ENCODE results near the gene TNIP1.

Gene TNIP1

DNA sequence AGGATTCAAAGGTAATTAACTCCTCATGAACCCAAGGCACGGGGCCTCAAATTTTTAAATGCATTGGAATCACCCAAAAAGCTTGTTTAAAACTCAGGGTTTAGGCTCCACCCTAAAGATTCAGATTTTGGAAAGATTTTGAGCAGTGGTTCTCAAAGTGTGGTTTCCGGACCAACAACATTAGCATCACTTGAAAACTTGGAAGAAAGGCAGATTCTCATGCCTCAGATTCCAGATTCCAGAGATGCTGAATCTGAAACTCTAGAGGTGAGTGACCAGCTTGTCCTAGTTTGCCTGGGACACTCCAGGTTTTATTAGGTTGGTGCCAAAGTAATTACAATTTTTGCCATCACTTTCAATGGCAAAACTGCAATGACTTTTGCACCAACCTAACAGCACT is 24.7 kb upstream of the TNIP1 start:
- no peak for DNase-seq

GRCh38 chr5:151104795-151105194 is 24.0 kb upstream of the TNIP1 start:
- DNase-seq, result no peak

DNA sequence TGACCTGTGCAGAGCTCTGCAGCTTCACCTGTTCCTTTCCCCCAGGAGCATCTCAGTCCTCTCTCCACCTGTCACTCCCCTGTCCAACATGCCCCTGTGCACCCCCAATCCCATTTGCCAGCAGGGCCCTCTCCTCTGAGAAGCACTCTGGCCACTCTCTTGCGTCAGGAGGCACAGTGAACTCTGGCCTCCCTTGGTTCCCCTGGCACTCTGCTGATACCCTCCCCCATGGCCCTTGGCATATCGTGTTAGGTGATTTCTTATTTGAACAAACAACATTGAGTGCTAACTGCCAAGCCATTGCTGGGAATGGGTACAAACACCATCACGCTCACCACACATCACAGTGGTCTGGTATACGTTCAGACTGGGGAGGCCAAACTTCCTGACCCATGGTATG is 20.9 kb upstream of the TNIP1 start:
- no peak for DNase-seq

- no peak for DNase-seq
Observed at GRCh38 chr5:151101151-151101550, 20.3 kb upstream of the TNIP1 start.

DNA sequence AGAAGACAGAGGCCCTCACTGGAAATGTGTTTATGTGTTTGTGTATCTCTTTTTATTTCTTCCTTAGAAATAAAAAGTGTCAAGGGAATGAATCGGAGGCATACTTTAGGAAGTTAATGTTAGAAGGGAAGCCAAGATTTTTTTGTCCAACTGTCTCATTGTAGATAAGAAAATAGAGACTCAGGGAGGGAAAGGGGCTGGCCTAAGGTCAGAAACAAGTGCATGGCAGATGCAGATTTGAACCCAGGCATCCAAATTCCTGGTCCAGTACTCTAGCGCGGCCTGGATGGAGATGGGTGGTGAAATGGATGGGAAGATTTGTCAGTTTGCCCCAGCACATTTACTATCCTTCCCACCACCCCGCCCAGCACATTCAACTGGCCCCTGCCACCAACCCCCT is 19.8 kb upstream of the TNIP1 start:
- no peak for DNase-seq

DNA sequence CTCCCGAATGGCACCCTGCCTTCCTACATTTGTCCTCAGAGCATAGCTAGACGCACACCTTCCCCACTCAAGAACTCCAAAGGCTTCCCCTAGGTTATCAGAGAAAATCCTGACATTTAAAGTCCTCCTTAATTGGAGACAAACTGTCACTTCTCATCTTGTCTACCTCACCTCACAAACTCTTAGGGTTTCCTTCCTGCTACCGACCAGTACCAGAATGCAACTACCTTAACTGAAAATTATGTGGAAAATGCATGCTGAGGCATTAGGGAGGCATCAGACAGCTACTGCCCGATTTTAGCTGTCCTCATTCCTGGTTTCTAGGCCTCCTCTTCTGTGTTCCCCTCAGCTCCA is 17.9 kb upstream of the TNIP1 start:
- no peak for DNase-seq

- DNase-seq, result no peak
Observed at GRCh38 chr5:151097820-151098767, 17.3 kb upstream of the TNIP1 start.

DNA sequence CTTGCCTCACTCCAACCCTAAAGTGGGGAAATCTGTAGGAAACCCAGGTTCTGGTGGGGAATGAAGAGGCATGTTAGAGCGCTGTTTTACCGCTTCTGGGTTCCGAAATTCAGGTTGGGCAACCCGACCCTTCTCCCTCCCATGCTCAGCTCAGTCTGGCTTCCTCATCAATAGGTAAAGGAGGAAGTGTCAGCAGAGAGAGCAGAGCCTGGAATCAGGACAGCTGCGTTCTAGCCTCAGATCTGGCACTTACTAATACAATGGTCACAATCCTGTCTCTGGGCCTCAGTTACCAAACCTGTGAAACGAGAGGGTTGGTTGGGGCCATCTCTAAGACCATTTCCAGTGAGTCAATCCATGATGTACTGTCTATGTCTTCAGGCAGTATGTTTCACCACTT is 16.2 kb upstream of the TNIP1 start:
- no peak for DNase-seq

- no peak for DNase-seq
Observed at GRCh38 chr5:151096001-151096373, 15.2 kb upstream of the TNIP1 start.

GRCh38 chr5:151095341-151096000 is 14.6 kb upstream of the TNIP1 start:
- no peak for DNase-seq

DNA sequence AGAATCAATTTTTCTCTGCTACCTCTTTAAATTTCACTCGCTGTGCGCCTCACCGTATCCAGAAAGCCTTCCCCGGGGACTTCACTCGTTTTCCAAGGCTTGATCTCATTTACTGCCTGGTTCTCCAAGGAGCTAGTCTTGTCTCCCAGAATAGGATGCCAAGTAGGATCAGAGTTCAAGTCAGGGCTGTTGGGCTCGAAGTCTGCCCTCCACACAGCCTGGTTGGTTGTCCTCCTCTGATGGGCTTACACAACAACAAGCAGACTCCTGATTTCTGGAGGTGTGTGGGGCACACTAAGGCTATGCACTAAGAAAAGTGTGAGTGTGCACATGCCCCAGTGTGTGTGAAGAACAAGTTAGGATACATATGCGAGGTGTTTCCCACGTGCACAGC is 14.0 kb upstream of the TNIP1 start:
- no peak for DNase-seq

DNA sequence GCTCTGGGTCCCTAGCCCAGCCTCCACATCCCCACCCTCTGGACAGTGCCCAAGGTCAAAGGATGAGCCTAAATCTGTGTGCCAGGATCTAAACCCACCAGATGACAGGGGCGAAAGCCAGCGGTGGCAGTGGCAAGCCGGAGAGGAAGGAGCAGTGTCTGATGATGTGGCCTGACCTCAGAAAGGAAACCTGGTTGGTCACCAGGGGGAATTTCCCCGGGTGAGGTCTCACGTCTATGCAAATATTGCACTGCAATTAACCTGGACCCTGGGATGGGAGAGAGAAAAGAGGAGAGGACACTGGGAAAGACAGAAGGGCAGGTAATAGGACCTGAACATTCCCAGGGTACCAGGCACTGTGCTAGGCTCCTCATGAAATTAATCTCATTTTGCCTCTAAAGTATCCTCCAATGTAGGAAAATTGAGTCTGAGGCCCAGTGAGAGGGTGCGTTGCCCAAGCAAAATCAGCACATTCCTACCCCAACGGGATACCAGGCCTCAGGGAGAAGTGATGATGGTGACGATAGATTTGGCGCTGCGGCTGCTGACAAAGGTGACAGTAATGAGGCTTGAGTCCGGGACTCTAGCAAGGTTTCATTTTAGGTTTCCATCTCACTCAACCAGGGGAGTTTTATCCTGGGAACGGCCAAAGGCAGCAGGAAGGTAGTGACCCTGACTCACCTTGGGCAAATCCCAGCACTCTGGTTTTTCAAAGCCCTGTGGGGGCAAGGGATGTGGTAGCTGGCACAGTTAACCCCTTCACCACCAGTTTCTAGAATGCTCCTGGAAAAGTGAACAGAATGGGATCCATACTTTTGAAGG is 13.4 kb upstream of the TNIP1 start:
- DNase-seq, result no peak

GRCh38 chr5:151093476-151093889 is 12.6 kb upstream of the TNIP1 start:
- DNase-seq, result no peak

GRCh38 chr5:151092762-151093161 is 11.9 kb upstream of the TNIP1 start:
- no peak for DNase-seq

DNA sequence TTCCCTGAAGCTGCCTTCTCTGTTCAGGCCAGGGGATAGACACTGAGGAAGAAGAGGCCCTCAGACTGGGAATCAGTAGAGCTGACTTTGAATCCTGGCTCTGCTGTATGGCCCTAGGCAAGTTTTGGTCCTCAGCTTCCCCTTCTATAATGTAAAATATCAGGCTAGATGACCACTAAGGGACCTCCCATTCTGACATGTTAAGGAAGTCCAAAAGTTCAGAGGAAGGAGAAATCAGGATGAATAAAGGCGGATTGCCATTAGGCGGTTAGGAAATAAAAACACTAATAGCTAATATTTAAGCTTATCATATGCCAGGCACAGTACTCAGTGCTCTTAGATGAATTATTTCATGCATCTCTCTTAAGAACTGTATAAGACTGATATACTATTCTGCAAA is 8.9 kb upstream of the TNIP1 start:
- no peak for DNase-seq

- DNase-seq, result no peak
Observed at GRCh38 chr5:151088986-151089385, 8.2 kb upstream of the TNIP1 start.

GRCh38 chr5:151087486-151087885 is 6.7 kb upstream of the TNIP1 start:
- no peak for DNase-seq

GRCh38 chr5:151086905-151087360 is 6.1 kb upstream of the TNIP1 start:
- no peak for DNase-seq

- DNase-seq, result no peak
Observed at GRCh38 chr5:151086192-151086869, 5.5 kb upstream of the TNIP1 start.

DNA sequence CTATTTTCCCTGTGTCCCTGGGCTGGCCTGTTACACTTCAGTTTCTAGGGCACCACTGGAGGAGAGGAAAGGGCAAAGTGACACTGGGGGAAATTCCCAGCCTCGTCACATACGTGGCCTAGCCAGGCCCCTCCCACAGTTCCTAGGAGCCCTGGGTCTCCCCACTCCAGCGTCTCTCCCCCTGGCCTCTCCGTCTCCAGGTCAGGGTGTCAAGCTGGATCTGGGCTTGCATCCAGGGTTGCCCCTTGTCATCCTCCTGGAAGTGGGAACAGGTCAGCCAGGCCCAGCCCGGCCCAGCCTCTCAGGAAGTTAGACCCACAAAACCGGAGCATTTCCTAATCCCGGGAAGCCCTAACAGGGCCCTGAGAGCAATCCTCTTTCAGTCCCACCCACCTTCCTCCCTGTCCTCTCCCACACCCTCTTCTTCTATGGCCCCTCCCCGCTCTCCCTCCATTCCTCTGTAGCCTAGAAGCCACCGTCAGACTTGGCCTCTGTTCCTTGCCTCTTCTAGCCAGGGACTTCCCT is 4.7 kb upstream of the TNIP1 start:
- DNase-seq, result no peak

- no peak for DNase-seq
Observed at GRCh38 chr5:151084363-151084762, 3.5 kb upstream of the TNIP1 start.

- no peak for DNase-seq
Observed at GRCh38 chr5:151083081-151083676, 2.3 kb upstream of the TNIP1 start.

Data from NCI-H2081 (cell line).